Hepatocyte (in vitro differentiated cells): ENCODE measurements around the gene SPECC1. TPM values are rescaled to one million over a fixed set of nuclear protein-coding genes. Genes with fewer than 3 reads are reported as not detected.

Experiments
- DNase-seq: peaks from one replicate; pipeline ENCODE4 v3.0.0-alpha.2; 2016; ENCODE audit warnings: low spot score
- H2AFZ ChIP-seq: fragments of 200-600 bp; sonication (generic); 2 replicates; pipeline ENCODE4 v1.6.0; 2016; ENCODE audit warnings: antibody characterized with exemption, mild to moderate bottlenecking
- H3K27ac ChIP-seq: fragments of 200-600 bp; sonication (generic); 2 replicates; pipeline ENCODE4 v1.5.1; 2016; ENCODE audit warnings: mild to moderate bottlenecking
- H3K27me3 ChIP-seq: fragments of 200-600 bp; sonication (generic); 2 replicates; pipeline ENCODE4 v1.6.1; 2016
- H3K36me3 ChIP-seq: fragments of 200-600 bp; sonication (generic); replicated peaks from 2 replicates; pipeline ENCODE4 v1.5.1; 2016; ENCODE audit warnings: low read depth; ENCODE audit not compliant: insufficient read depth
- H3K4me1 ChIP-seq: fragments of 200-600 bp; sonication (generic); 2 replicates; pipeline ENCODE4 v1.5.1; 2016; ENCODE audit warnings: mild to moderate bottlenecking, moderate library complexity; ENCODE audit not compliant: insufficient read depth
- H3K4me2 ChIP-seq: fragments of 200-600 bp; sonication (generic); 2 replicates; pipeline ENCODE4 v1.6.0; 2016
- H3K4me3 ChIP-seq: fragments of 200-600 bp; sonication (generic); 2 replicates; pipeline ENCODE4 v1.5.1; 2016; ENCODE audit warnings: mild to moderate bottlenecking
- H3K79me2 ChIP-seq: fragments of 200-600 bp; sonication (generic); 2 replicates; pipeline ENCODE4 v1.6.0; 2017; ENCODE audit warnings: mild to moderate bottlenecking
- H3K9me2 ChIP-seq: fragments of 200-600 bp; sonication (generic); replicated peaks from 2 replicates; pipeline ENCODE4 v1.6.0; 2017; ENCODE audit warnings: mild to moderate bottlenecking; ENCODE audit not compliant: insufficient read depth
- H3K9me3 ChIP-seq: fragments of 200-600 bp; sonication (generic); 2 replicates; pipeline ENCODE4 v1.5.1; 2016; ENCODE audit warnings: low read depth, mild to moderate bottlenecking
- H4K20me1 ChIP-seq: fragments of 200-600 bp; sonication (generic); 2 replicates; pipeline ENCODE4 v1.6.0; 2016; ENCODE audit warnings: mild to moderate bottlenecking; ENCODE audit not compliant: insufficient read depth, poor library complexity, severe bottlenecking
- CTCF ChIP-seq: fragments of 200-600 bp; sonication (generic); IDR thresholded peaks from 2 replicates; pipeline ENCODE4 v1.5.1; 2016; ENCODE audit warnings: antibody characterized with exemption, mild to moderate bottlenecking; ENCODE audit not compliant: poor library complexity
- EZH2 ChIP-seq: fragments of 200-600 bp; sonication (generic); IDR thresholded peaks from 2 replicates; pipeline ENCODE4 v1.6.1; 2016; ENCODE audit warnings: antibody characterized with exemption, mild to moderate bottlenecking, borderline replicate concordance
- EZH2phosphoT487 ChIP-seq: fragments of 200-600 bp; sonication (generic); IDR thresholded peaks from one replicate; pipeline ENCODE4 v1.6.1; 2018; ENCODE audit warnings: antibody characterized with exemption, mild to moderate bottlenecking, low read depth, moderate library complexity; ENCODE audit not compliant: unreplicated experiment, severe bottlenecking
- WGBS: methylation state at CpG from one replicate; pipeline ENCODE4 v1.1.6; 2016; ENCODE audit warnings: low lambda C conversion rate; ENCODE audit errors: missing lambda C conversion rate; 5-methylcytosine and 5-hydroxymethylcytosine counted together
- polyA plus RNA-seq: library from polyadenylated mRNA; unstranded; fragments of >200 nt; fragmentation: Nextera tagmentation; extraction: Ambion mirVana; gene quantifications from 2 replicates; pipeline ENCODE4 v1.2.1, GENCODE V29; 2016
- total RNA-seq: library from RNA; depleted of rRNA; stranded (reverse); fragments of >200 nt; gene quantifications from 2 replicates; pipeline ENCODE4 v1.2.3, GENCODE V29; 2014

Gene SPECC1
- total and polyA plus RNA-seq, 2 experiments from 2014 or later, result 20.4 to 57.5 TPM

- Histone ChIP-seq H3K27ac (no peak overlapping the region), H3K4me2 (no peak overlapping the region), H3K9me3 (no peaks in the 10 kb centered on the region), H3K4me3 (no peak overlapping the region), H3K79me2 (no peaks in the 10 kb centered on the region), H3K27me3 (no peaks in the 10 kb centered on the region), H3K4me1 (no peaks in the 10 kb centered on the region), H4K20me1 (no peaks in the 10 kb centered on the region), H3K36me3 (no peaks in the 10 kb centered on the region), H2AFZ (no peak overlapping the region), H3K9me2 (no peaks in the 10 kb centered on the region)
- TF ChIP-seq EZH2, result no peak
- TF ChIP-seq CTCF, result no peak
- TF ChIP-seq EZH2phosphoT487, result no peak
- WGBS, result 87% methylated on average over 3 of the region's 3 CpGs
- DNase-seq, result no peak
These were observed 202.1 kb downstream of the SPECC1 start for GRCh38 chr17:20211246-20211645.

- Histone ChIP-seq H3K4me1 (no peaks in the 10 kb centered on the region), H3K79me2 (no peaks in the 10 kb centered on the region), H4K20me1 (no peaks in the 10 kb centered on the region), H3K9me2 (no peaks in the 10 kb centered on the region), H3K27ac (no peak overlapping the region), H3K4me2 (no peak overlapping the region), H3K9me3 (no peaks in the 10 kb centered on the region), H3K27me3 (no peaks in the 10 kb centered on the region), H3K4me3 (no peak overlapping the region), H2AFZ (no peak overlapping the region), H3K36me3 (no peaks in the 10 kb centered on the region)
- no peak for DNase-seq
- TF ChIP-seq EZH2 (no peak), EZH2phosphoT487 (no peak), CTCF (no peak)
These were observed 204.3 kb downstream of the SPECC1 start for GRCh38 chr17:20213449-20213848.

GRCh38 chr17:20214794-20215193 is 205.6 kb downstream of the SPECC1 start:
- no peak overlapping the region for H3K4me3 ChIP-seq
- H3K27ac ChIP-seq, result no peak overlapping the region
- no peak overlapping the region for H2AFZ ChIP-seq
- H3K36me3 ChIP-seq, result no peaks in the 10 kb centered on the region
- no peaks in the 10 kb centered on the region for H4K20me1 ChIP-seq
- no peak for TF ChIP-seq EZH2phosphoT487
- H3K9me3 ChIP-seq, result no peaks in the 10 kb centered on the region
- DNase-seq, result no peak
- H3K9me2 ChIP-seq, result no peaks in the 10 kb centered on the region
- H3K4me2 ChIP-seq, result no peak overlapping the region
- 84% methylated on average over 8 of the region's 8 CpGs for WGBS
- H3K4me1 ChIP-seq, result no peaks in the 10 kb centered on the region
- peaks cover 8% of the 10 kb centered on the region for H3K79me2 ChIP-seq
- H3K27me3 ChIP-seq, result no peaks in the 10 kb centered on the region

- no peak overlapping the region for H3K4me2 ChIP-seq
- H3K4me3 ChIP-seq, result no peak overlapping the region
- H3K36me3 ChIP-seq, result no peaks in the 10 kb centered on the region
- no peak overlapping the region for H3K27ac ChIP-seq
- no peaks in the 10 kb centered on the region for H3K27me3 ChIP-seq
- no peaks in the 10 kb centered on the region for H3K9me2 ChIP-seq
- no peak for DNase-seq
- peaks cover 11% of the 10 kb centered on the region for H3K79me2 ChIP-seq
- no peak overlapping the region for H2AFZ ChIP-seq
- TF ChIP-seq EZH2 (no peak), EZH2phosphoT487 (no peak), CTCF (no peak)
- no peaks in the 10 kb centered on the region for H3K9me3 ChIP-seq
- no peaks in the 10 kb centered on the region for H4K20me1 ChIP-seq
- H3K4me1 ChIP-seq, result no peaks in the 10 kb centered on the region
- WGBS, result 58% methylated on average over 6 of the region's 6 CpGs
These were observed 207.1 kb downstream of the SPECC1 start for GRCh38 chr17:20216154-20216815.
